Stimulated activated CD8-positive, alpha-beta memory T cell treated with anti-CD3 and anti-CD28 coated beads, Interleukin-2, amount 100 ng/mL, for 48 hours (primary cell): Measurements from ENCODE around the gene XRN1.

Experiments
- DNase-seq, 2 donors: peaks; one replicate each; pipeline ENCODE4 v3.0.0-alpha.2; 2020; ENCODE audit warnings: low read depth in 2 of 2

The XRN1 gene

DNA sequence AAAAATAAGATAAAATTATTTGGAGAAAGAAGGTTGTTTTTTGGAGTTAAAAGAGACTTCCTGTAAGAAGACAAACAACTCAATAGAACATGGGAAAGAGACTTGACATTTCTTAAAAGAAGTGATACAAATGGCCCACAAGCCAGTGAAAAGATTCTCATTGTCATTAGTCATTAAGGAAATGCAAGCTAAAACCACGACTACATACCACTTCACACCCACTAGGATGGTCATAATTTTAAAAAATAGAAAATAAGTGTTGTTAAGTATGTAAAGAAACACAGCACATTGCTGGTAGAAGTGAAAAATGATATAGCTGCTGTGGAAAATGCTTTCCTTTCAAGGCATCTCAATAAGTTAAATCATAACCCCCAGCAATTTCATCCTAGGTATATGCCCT lies 178.1 kb downstream of the XRN1 start:
- no peak for DNase-seq

DNA sequence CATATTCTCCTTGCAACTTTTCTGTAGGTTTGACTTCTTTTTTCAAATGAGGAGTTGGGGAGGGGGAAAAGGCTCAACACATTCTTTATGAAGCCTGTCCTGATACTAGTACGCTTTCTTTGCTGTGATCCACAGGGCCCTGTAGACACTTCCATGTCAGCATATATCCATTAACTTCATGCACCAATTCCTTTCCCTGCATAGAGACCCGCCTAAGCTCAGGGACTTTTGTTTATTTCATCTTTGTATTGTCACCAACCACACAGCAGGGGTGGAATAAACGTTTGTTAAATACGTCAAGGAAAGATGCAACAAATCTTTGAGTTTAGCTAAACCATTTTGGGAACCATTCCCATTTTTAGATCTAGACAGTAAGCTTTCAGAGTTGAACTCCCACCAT lies 179.4 kb downstream of the XRN1 start:
- no peak for DNase-seq

- DNase-seq = no peak
Measured at GRCh38 chr3:142267269-142267668, 180.6 kb downstream of the XRN1 start.

- no peak for DNase-seq
Measured at GRCh38 chr3:142263112-142263511, 184.7 kb downstream of the XRN1 start.

DNA sequence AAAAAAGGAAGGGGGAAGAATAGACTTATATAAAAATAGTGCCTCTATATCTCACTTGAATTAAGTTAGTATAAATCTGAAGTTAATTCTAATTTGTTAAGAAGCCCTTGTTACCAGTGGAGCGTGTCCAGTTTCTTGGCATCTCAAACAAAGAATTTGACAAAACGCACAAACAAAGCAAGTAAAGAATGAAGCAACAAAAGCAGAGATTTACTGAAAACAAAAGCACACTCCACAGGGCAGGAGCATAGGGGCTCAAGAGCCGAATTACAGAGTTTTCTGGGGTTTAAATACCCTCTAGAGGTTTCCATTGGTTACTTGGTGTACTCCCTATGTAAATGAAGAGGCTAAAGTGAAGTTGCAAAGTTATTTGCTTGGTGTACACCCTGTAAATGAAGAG lies 188.5 kb downstream of the XRN1 start:
- DNase-seq = no peak

GRCh38 chr3:142256712-142257333 lies 191.0 kb downstream of the XRN1 start:
- no peak for DNase-seq
